Inferior parietal cortex (tissue), 1 donor: Measurements from ENCODE around the gene MIOX.

Source experiments
- DNase-seq: peaks from one replicate; pipeline ENCODE4 v3.0.0-alpha.2; 2016; ENCODE audit errors: extremely low spot score

Gene MIOX

DNA sequence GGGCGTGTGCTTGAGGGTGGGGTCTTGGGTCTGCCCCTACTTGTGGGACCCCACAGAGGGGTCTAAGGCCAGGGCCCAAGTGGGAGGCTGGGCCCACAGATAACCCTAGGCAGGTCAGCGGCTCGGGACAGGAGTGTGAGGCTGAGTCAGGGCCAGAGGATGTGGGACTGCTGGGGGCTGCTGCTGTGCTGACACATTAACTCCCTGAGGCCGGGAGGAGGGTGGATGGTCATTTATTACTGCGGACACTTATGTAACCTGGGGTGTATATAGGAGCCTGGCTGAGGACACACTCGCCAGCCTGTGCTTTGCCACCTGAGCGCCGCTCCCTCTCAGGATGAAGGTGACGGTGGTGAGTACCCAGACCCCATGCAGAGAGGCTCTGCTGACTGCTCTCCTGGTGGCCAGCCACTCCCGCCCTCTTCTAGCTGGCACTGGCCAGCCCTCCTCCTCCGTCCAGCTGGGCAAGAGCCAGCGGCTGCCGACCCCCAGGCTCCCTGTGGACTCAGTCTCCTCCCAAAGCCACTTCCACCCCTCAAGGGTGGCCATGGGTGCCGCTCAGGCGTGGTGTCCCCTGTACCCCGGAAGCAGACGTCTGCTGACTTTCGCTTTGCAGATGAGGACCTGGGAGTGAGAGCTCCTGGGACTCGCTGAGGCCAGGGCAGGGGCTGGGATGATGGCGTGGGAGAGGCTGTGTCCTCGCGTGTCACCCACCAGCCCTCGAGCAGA lies at the start of gene MIOX:
Gene MIOX, plus strand, starts transcription at position 299 of the 729 bp plus-strand sequence. Its CDS starts 39 bp downstream, at position 338.
- no peak for DNase-seq

DNA sequence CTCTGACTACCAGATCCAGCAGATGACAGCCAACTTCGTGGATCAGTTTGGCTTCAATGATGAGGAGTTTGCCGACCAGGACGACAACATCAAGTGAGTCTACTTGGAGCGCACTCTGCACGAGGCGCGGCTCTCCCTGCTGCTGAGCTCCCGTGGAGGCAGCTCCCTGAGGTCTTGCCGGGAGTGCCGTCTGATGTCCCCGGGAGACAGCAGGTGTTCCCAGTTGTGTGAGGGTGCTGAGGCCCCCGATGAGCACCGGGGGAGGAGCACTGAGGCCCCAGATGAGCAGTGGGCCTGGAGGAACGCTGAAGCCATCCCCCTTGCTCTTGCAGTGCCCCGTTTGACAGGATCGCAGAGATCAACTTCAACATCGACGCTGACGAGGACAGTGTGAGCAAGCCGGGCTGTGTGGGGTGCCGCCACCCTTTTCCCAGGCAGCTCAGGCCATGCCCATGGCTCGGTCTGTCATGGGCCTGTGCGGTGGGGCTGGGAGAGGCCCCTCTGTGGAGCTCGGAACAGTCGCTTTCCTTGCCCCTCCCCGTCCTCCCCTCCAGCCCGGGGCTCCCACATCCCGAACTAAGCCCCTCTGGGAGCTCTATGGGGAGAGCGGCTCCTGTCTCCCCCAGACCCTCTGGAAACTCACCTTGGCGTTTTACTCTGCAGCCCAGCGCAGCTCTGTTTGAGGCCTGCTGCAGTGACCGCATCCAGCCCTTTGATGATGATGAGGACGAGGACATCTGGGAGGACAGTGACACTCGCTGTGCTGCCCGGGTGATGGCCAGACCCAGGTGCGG lies 49.0 kb upstream of the MIOX start:
- no peak for DNase-seq

DNA sequence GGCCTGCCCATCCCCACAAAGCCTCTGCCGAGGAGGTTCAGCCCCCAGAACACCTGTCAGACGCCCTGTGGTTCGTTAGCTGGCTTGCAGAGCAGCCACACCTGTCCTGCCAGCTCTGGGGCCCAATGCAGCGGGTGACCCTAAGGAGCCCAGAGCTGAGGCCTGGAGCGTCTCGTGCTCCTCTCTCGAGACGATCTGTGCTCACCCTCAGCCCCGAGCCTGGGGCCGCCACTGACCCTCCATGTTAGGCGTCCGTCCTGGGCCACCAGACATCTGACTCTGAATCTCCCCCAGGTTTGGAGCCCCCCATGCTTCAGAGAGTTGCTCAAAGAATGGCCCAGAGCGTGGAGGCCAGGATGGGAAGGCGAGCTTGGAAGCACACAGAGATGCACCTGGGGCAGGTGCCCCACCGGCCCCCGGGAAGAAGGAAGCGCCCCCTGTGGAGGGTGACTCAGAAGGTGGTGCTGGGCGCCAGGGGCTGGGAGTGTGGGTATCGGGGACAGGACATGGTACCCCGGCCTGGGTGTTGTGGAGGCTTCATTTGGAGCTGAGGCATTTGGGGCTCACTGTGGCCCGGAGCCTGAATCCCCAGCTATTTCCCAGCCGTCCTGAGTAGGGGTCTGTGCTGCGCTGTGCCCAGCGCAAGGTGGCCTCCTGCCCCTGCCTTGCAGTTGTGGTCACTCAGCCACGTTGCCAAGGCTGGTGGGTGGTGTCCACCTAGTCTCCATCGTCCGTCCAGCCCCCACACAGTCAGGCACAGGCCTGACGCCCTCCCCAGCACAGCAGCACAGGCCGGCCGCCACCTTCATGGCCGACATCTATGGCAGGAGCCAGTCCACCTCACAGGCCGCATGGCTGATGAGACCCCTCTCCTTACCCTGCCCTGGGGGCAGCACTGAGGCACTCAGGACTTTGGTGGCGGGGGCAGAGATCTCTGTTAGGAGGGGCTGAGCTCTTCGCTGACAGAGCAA lies 48.1 kb upstream of the MIOX start:
- DNase-seq: no peak

DNA sequence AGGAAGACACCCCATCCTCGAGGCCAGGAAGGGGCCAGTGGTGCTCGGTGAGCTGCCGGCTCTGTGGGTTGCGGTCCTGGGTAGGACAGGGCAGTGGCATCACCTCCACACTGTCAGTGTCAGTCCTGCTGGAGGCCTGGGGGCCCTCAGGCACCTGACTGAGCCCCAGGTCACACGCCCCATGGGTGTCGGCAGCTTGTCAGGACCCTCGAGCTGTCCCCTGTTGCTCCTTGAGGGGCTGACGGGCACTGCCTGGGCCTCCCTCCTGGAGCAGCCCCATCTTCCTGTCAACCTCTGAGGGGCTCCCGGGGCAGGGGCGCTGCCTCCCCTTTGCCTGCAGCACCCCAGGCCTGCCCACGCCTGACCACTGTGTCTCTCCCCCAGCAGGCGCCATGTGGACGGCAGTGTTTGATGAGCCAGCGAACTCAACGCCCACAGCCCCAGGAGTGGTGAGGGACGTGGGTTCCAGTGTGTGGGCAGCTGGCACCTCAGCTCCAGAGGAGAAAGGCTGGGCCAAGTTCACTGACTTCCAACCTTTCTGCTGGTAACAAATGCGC lies 47.3 kb upstream of the MIOX start:
- DNase-seq: no peak

DNA sequence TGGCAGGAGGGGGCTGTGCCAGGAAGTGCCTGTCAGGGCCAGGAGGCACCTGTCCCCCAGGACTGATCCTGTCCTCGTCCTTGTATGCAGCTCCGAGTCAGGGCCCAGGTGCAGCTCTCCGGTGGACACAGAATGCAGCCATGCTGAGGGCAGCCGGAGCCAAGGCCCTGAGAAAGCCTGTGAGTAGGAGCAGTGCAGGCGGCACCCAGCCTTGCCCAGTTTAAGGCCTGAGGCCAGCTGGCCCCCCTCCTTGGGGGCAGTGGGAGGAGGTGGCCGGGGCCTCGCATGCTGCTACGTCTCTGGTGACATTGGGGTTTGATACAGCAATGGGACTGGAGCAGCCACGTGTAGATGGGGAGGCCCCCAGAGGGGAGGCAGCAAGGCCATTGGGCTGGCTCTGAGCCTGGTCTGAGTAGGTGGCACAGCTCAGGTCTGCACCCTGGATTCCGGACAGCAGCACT lies 46.8 kb upstream of the MIOX start:
- DNase-seq: no peak

DNA sequence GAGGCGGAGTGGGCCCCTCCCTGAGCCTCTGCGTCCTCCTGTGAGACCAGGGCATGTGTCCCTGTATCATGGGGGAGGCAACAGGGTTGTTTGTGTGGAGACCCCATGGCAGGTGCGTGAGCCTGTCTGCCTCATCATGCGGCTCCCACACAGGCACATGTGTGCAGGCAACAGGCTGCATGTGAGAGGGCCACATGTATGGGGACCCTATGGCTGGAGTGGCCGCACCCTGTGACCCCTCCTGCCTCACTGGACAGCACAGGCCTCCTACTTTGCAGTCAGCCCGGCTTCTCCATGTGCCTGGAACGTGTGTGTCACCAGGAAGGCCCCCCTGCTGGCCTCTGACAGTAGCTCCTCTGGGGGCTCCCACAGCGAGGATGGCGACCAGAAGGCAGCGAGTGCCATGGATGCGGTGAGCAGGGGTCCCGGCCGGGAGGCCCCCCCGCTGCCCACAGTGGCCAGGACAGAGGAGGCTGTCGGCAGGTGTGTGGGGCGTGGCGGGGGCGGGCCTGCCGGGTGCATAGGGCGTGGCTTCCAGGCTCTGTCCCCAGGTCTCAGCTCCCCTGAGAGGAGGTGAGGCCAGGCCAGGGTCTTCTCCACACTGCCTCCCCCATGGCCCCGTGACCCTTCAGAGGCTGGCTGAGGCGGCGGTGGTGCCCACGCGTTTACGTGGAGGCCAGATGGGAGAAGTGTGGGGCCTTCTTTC lies 46.0 kb upstream of the MIOX start:
- DNase-seq: no peak

DNA sequence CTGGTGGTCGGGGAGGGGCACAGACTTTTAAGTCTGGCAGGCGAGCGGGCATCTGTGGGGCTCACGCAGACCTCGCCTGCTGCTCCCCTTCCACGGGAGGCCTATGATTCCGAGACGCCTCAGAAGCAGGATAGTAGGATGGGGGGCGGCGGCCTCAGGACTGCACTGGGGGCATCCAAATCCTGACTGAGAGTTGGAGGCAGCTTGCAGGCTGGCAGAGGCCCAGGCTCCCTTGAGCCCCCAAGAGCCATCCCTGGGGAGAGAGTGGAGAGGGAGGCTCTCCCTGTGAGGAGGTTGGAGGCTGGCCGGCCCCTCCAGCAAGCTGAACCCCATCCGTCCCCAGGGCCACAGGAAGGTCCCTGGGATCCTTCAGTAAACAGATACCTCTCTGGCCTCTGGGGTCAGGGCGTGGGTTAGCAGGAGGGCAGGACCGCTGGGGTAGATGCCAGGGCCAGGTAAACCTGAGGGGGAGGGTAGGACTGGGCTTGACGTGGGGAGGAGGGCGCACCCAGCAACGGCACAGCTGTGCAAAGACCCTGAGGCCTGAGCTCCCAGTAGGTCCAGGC lies 45.1 kb upstream of the MIOX start:
- DNase-seq: no peak

DNA sequence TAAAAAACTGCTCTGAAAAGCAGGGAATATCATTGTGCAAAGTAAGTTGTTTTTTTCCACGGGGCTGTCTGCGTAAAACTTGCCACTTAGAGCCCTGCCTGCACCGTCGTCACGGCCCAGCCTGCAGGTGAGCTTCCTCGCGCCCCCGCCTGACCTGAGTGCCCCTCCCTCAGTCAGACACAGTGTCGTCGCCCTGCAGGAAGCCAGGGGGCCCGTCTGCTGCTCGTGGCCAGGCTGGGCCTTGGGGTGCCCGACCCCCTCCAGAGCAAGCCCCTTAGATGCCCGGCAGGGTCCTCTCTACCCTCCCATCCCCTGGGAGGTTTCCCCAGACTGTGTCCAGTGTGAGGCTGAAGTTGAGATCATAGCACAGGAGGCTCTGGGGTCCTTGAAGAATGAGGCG lies 43.5 kb upstream of the MIOX start:
- DNase-seq: no peak

DNA sequence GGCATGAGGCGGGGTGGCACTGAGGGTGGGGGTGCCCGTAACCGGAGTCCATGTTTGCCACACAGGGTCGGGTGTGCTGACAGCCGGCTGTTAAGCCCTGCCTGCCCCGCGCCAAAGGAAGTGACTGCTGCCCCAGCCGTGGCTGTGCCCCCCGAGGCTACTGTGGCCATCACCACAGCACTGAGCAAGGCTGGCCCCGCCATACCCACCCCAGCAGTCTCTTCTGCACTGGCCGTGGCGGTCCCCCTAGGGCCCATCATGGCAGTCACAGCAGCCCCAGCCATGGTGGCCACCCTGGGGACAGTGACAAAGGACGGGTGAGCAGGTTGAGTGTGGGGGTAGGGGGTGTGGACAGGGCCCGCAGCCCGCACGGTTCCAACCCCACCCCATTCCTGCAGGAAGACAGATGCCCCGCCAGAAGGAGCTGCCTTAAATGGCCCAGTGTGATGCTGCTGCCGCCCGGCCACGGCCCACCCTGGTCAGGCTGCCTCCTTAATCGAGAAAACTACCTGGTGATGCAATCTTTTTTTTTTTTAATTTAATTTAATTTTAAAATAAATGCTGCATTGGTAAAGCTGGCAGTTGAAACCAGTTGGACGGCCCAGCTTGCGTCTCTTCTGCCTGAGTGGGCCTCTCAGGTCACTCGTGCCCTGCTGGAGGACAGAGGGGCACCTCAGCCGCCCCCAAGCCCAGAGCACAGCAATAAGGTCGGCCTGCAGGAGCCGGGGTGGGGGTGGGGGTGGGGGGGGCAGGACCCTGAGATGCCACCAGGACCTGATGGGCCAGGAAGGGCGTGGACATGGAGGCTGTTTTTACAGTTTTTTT lies 42.6 kb upstream of the MIOX start:
- no peak for DNase-seq

DNA sequence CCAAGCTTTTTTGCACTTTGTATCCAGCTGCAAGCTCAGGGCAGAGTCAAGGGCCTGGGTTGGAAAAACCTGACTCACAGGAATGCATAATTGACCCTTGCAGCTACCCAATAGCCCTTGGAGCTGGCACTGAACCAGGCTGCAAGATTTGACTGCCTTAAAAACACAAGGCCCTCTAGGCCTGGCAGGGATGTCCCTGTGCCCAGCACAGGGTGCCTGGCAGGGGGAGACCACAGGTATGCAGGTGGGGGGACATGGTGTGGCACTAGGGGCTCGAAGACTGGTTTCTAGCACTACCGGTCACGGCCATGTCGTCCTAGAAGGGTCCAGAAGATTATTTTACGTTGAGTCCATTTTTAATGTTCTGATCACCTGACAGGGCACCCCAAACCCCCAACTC lies 42.0 kb upstream of the MIOX start:
- no peak for DNase-seq

DNA sequence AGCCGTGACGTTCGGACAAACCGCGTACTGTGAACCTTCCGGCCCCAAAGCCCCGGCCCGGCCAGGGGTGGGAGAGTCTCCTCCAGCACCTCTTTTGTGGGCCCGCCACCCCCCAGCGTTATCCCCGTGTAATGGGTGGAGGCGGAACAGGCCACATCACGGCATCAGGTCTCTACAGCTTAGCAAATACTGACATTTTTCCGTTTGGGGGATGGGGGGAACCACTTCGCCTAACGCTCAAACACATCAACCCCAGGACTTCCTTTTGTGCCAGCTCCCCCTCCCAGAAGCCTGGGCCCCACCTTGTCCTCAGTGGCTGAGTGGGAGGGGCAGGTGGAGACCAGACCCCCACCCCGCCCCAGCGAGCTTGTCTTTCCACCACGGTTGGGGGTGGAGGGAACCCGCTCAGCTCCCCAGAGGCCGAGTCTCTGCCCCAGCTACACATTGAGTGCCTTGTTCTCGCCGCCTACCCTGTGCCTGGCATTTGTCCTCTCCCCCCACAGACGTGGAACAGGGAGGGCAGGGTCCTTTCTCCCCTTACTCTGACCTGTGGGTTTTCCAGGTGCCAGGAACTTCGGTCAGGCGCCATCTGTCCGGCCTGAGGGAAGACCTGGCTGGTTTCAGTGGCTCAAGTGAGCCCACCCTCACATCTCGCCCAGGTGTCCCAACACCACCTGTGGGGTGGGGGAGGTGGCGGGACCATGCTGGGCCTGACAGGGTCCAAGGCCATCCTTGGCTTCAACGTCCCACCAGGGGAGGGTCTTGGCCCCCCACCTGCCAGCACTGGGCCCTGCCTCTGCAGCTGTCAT lies 41.4 kb upstream of the MIOX start:
- no peak for DNase-seq

DNA sequence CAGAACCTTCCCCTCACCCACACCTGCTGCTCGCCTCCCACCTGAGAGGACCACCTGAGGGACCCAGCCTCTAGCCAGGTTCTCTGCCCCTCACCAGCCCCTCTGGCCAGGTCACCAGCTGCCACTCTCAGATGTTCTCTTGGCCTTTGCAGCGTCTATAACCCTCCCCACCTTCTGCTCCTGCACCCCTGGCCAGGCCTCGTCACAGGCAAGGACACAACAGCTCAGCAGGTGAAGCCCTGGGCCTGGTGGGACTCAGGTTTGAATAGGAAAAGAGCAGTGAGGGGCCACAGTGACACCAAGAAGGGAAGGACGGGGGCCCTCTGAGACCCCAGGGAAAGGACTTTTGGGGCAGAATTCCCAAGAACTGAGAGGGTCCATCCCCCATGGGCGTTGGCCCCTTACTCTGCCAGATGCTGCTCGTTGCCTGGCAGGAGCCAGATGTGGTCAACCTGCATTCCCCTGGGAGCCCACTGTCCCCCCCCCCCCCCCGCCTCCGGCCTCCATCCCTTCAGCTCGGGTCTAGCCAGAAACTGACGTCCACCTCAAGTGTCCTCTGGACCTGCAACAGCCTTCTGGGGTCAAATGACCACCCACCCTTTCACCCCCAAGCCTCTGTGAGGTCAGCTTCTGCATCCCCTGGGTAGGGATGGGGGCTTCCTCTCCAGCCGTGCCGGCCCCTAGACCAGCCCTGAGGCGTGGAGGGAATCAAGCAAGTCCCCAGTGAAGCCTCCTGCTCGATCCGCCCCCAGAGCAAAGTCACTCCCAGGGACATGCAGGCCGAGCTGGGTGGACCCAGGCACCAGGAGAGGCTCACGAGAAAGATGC lies 40.6 kb upstream of the MIOX start:
- no peak for DNase-seq

DNA sequence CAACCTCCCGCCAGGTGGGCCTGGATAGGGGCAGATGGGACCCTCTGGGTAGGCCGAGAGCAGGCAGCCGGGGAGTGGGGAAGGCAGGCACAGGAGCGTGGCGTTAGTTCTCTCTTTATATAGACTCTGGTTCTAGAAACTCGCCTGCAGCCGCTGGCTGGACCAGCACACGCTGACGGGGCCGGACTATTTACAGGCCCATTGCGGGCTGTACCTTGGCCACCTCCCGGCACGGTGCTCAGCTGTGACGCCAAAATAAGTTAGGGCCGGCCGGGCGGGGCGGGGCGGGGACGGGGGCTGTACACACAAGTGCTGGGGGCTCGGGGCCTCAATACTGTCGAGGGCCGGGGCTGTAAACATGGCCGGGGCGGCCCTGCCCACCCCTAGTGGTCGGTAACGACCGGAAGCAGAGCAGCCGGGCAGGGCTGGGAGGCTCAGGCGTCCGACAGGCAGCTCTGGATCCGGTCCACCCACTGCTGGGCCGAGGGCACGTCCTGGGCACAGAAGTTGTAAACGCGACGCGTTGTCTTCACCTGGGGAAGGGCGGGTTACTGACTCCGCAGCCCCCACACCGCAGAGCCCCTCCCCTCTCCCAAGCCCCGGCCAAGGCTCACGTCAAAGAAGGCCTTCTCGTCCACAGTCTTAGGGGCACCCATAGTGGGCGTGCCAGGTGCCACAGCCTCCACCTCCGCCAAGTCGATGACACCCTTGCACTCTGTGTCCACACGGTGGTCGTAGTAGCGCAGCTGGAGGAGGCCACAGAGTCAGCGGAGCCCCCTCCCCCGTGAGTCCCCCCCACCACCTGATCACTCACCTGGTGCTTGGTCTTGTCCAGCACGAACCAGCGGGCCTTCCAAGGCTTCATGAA lies 39.7 kb upstream of the MIOX start:
- no peak for DNase-seq

DNA sequence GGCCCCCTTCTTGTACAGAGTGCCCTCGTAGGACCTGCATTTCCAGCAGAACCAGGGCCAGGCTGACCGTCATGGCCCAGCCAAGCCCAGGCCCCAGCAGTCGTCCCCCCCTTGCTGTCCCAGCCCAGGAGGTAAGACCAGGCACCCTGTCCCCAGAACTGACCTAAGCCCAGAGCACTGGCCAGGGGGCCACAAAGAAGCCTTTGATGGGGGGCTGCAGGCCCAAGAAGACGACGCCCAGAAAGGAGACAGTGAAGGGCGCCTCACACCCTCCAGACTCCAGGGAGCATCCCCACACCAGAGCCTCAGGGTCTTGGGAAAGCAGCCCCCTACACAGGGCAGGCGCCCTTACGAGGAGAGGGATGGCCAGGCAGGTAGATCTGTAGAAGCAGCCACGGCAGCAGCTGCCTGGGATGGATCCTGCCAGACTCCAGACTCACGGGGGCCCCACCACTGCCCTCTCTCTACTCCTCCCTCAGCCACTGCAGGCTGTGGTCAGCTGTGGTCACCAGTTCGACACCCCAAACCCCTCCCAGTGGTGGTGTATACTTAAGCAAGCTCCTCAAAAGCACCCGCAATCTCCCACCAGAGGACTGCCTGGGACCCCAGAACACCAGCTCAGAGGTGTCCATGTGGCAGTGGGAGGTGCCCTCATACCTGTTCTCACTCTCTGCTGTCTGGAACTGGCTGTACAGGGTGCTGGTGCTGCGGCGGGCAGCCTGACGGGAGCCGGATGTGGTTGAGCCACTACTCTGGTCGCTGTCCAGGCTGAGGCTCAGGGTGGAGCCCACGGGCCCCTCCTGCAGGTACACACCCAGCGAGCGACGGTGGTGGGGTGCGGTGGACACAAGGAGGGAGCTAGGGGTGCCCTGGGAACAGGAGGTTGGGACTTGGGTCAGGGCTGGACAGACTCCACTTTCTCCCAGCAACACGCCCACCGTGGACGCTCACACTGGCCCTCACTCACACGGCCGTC lies 38.8 kb upstream of the MIOX start:
- no peak for DNase-seq

DNA sequence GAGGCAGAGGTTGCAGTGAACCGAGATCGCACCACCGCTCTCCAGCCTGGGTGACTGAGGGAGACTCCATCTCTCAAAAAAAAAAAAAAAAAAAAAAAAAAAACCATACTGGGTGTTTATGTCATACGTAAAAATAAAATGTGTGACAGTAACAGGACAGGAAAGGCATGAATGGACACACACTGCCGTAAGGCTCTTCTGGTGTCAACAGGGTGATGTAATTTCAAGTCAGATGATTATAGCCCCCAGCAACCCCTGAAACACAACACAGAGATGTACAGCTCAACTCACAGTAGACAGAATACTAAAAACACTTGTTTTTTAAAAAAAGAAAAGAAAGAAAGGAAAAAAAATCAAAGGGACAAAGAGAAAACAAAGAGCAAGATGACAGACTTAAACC lies 34.0 kb upstream of the MIOX start:
- DNase-seq: no peak

DNA sequence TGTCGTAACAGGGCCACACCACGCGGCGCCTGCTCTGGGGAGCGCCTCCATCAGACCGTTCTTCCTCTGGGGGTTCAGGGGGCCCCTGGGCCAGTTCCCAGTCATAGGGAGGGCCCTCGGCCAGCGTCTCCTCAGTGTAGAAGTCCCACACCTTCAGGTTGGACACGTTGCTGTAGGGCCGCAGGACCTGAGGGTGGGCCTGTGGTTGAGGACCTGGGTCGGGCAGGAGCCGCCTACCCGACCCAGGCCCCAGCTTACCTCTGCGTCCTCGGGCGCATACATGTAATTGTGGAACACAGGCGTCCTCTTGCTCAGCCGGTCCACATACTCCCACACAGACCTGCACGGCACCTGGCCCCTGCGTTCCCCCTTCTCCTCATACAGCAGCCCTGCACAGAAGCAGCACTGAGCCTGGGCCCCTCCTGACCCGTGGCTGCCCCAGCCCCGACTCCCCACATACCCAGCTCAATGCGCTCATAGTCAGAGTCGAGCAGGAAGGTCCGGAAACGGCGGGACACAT lies 32.0 kb upstream of the MIOX start:
- DNase-seq: no peak
